ENCODE measurements around the gene SV2B. TPM values are rescaled to one million over a fixed set of nuclear protein-coding genes. Genes with fewer than 3 reads are reported as not detected.

SV2B gene
- total RNA-seq, 3 donors from 2014 or later, result 0.41 to 4.2 (median 0.80) TPM

- DNase-seq (no peak), ATAC-seq (no peak)
- Histone ChIP-seq H3K9me3 (no peaks in the 10 kb centered on the region), H3K4me1 (ENCODE audit: low read depth) (no peaks in the 10 kb centered on the region), H3K36me3 (ENCODE audit: low read depth) (no peaks in the 10 kb centered on the region), H3K4me3 (no peak overlapping the region)
- intact Hi-C loops (cut with DNase I, micrococcal nuclease), result loop anchor here (5.0 to 10.0 kb wide), 4 partner anchors 548 to 781 kb away; partner anchors contain the start of gene SLCO3A1 (in 2 of the 2)
- TF ChIP-seq, protein P1, sequence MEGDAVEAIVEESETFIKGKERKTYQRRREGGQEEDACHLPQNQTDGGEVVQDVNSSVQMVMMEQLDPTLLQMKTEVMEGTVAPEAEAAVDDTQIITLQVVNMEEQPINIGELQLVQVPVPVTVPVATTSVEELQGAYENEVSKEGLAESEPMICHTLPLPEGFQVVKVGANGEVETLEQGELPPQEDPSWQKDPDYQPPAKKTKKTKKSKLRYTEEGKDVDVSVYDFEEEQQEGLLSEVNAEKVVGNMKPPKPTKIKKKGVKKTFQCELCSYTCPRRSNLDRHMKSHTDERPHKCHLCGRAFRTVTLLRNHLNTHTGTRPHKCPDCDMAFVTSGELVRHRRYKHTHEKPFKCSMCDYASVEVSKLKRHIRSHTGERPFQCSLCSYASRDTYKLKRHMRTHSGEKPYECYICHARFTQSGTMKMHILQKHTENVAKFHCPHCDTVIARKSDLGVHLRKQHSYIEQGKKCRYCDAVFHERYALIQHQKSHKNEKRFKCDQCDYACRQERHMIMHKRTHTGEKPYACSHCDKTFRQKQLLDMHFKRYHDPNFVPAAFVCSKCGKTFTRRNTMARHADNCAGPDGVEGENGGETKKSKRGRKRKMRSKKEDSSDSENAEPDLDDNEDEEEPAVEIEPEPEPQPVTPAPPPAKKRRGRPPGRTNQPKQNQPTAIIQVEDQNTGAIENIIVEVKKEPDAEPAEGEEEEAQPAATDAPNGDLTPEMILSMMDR (IDR thresholded peaks at IDR 0.05), result no peak
These were observed 204.2 kb downstream of the SV2B start for GRCh38 chr15:91304210-91304609.

GRCh38 chr15:91304786-91305185 lies 204.7 kb downstream of the SV2B start:
- H3K4me1 ChIP-seq (ENCODE audit: low read depth), result no peaks in the 10 kb centered on the region
- ATAC-seq, result no peak
- TF ChIP-seq, protein P1 (IDR thresholded peaks at IDR 0.05), result no peak
- H3K4me3 ChIP-seq, result no peak overlapping the region
- intact Hi-C loops (cut with DNase I, micrococcal nuclease), result loop anchor here (5.0 to 10.0 kb wide), 4 partner anchors 548 to 780 kb away; partner anchors contain the start of gene SLCO3A1 (in 2 of the 2)
- H3K36me3 ChIP-seq (ENCODE audit: low read depth), result no peaks in the 10 kb centered on the region
- DNase-seq, result no peak
- no peaks in the 10 kb centered on the region for H3K9me3 ChIP-seq

DNA sequence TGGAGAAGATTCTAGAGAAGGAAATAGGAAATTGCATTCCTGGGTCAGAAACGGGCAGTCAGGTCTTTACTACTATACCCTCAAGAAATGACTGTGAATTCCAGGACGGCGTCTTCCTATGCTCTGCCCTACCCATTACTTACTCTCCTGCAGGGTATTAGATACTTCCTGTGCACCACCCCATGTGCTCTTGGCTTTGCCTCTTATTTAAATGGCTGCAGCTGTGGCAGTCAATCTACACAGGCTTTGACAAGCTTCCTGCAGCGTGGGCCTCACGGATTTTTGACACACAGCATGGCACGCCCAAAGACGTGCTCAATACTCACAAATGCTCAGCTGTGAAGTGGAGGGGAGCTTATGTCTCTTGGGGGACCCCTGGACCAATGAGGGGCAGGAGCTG lies 206.1 kb downstream of the SV2B start:
- TF ChIP-seq, protein P1 (IDR thresholded peaks at IDR 0.05), result no peak
- DNase-seq (no peak), ATAC-seq (no peak)
- H3K4me1 ChIP-seq (ENCODE audit: low read depth), result no peaks in the 10 kb centered on the region
- H3K9me3 ChIP-seq, result no peaks in the 10 kb centered on the region
- no peak overlapping the region for H3K4me3 ChIP-seq
- intact Hi-C loops (cut with DNase I, micrococcal nuclease), result loop anchor here in 1 of 2 donors (10.0 kb wide), 2 partner anchors 549 to 779 kb away; partner anchors contain the start of gene SLCO3A1
- H3K36me3 ChIP-seq (ENCODE audit: low read depth), result no peaks in the 10 kb centered on the region

DNA sequence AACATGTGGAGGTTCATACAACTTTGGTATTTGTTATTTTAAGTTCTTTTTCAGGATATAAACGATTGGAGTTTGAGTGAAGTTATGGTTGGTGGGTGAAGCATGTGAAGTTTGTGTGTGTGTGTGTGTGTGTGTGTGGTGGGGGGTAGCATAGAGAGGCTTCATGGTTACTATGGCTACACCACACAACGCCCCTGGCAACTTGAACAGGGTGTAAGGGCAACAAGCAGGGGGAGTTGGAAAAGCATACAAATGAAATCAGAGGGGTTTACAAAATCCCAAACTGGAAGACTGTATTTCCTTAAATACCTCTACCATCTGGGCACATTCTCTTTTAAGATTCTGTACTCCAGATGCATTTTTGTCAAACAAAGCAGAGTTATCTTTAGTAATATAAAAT lies 207.5 kb downstream of the SV2B start:
- H3K36me3 ChIP-seq (ENCODE audit: low read depth), result no peaks in the 10 kb centered on the region
- no peak for ATAC-seq
- intact Hi-C loops (cut with DNase I, micrococcal nuclease), result loop anchor here in 1 of 2 donors (10.0 kb wide), 2 partner anchors 547 to 777 kb away; partner anchors contain the start of gene SLCO3A1
- TF ChIP-seq, protein P1 (IDR thresholded peaks at IDR 0.05), result no peak
- H3K4me1 ChIP-seq (ENCODE audit: low read depth), result no peaks in the 10 kb centered on the region
- no peaks in the 10 kb centered on the region for H3K9me3 ChIP-seq
- H3K4me3 ChIP-seq, result no peak overlapping the region
- DNase-seq, result no peak

DNA sequence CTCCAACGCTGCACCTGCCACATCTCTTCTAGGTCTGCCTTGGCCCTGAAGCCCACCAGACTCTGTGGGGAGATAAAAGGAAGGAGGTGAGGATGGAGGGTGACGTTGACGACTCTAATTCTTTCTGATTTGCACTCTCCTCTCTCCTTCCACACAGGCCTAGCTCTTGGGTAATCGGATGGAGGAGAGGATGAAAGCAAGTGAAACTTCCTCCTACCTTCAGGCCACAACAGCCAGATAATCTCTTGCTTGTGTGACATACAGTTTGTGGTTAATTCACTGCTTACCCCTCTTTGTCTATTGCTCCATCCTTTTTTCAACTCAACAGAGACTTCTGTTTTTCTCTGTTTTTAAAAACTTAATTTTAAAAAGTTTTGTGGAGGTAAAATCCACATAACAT lies 208.1 kb downstream of the SV2B start:
- Histone ChIP-seq H3K9me3 (no peaks in the 10 kb centered on the region), H3K4me1 (ENCODE audit: low read depth) (no peaks in the 10 kb centered on the region), H3K4me3 (no peak overlapping the region), H3K36me3 (ENCODE audit: low read depth) (no peaks in the 10 kb centered on the region)
- intact Hi-C loops (cut with DNase I, micrococcal nuclease), result loop anchor here in 1 of 2 donors (10.0 kb wide), 2 partner anchors 547 to 777 kb away; partner anchors contain the start of gene SLCO3A1
- TF ChIP-seq, protein P1 (IDR thresholded peaks at IDR 0.05), result no peak
- DNase-seq (no peak), ATAC-seq (no peak)

Data from mucosa of descending colon (tissue), 3 donors.